ENCODE results near the gene PABPC3. TPM values are rescaled to one million over a fixed set of nuclear protein-coding genes. Genes with fewer than 3 reads are reported as not detected.

Gene PABPC3
- total RNA-seq, 1 donor from 2014 or later = 0.22 TPM

DNA sequence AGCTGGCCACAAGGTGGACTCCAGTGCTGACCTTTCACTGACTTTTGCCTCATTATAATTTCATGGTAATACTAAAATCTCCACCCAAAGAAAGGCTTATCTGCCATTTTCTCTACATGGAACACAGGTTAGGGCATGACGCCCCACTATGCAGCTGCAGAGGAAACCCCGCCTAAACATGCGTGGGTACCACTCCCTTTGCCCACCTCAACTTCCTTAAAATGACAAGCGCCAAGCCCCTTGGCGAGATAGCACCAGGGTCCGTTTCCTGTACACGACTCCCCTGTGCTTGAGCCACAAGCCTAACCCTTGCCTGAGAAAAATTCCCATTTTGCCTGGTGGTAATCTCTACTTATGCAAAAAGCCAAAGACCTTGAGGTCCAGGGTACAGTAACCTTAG is 36.0 kb upstream of the PABPC3 start:
- Mint-ChIP-seq H3K27ac (ENCODE audit: unreplicated experiment) (no peak overlapping the region), H3K4me3 (ENCODE audit: unreplicated experiment) (no peak overlapping the region), H3K36me3 (ENCODE audit: low read depth) (no peaks in the 10 kb centered on the region), H3K9me3 (ENCODE audit: low read depth) (peaks cover 4% of the 10 kb centered on the region), H3K4me1 (ENCODE audit: low read depth) (no peaks in the 10 kb centered on the region), H3K27me3 (ENCODE audit: low read depth) (peaks cover 22% of the 10 kb centered on the region)
- no peak for DNase-seq (ENCODE audit: low spot score)
- TF ChIP-seq, protein P1, sequence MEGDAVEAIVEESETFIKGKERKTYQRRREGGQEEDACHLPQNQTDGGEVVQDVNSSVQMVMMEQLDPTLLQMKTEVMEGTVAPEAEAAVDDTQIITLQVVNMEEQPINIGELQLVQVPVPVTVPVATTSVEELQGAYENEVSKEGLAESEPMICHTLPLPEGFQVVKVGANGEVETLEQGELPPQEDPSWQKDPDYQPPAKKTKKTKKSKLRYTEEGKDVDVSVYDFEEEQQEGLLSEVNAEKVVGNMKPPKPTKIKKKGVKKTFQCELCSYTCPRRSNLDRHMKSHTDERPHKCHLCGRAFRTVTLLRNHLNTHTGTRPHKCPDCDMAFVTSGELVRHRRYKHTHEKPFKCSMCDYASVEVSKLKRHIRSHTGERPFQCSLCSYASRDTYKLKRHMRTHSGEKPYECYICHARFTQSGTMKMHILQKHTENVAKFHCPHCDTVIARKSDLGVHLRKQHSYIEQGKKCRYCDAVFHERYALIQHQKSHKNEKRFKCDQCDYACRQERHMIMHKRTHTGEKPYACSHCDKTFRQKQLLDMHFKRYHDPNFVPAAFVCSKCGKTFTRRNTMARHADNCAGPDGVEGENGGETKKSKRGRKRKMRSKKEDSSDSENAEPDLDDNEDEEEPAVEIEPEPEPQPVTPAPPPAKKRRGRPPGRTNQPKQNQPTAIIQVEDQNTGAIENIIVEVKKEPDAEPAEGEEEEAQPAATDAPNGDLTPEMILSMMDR (IDR thresholded peaks at IDR 0.05) = no peak

DNA sequence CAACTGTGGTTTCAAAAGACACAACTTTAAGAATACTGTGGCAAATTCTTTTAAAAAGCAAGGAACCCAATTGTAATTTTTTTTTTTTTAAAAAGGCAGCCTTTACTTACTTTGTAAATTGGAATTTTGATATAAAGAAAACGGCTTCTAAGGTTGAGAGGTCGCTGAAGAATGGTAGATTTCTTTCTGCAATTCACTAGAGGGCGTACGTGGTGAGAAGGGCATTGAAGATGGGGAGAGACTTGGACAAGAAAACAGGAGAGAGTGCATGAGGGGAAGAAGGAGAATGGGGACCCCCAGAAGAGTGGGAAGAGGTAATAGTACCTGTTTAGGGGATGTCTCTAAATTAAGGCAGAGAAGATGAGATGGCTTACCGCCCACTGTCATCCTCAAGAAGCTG is 33.5 kb upstream of the PABPC3 start:
- H3K27me3 Mint-ChIP-seq (ENCODE audit: low read depth) = peaks cover 38% of the 10 kb centered on the region
- no peaks in the 10 kb centered on the region for H3K4me1 Mint-ChIP-seq (ENCODE audit: low read depth)
- no peak overlapping the region for H3K27ac Mint-ChIP-seq (ENCODE audit: unreplicated experiment)
- no peaks in the 10 kb centered on the region for H3K36me3 Mint-ChIP-seq (ENCODE audit: low read depth)
- TF ChIP-seq, protein P1 (IDR thresholded peaks at IDR 0.05) = no peak
- H3K9me3 Mint-ChIP-seq (ENCODE audit: low read depth) = peaks cover 4% of the 10 kb centered on the region
- H3K4me3 Mint-ChIP-seq (ENCODE audit: unreplicated experiment) = no peak overlapping the region
- no peak for DNase-seq (ENCODE audit: low spot score)

DNA sequence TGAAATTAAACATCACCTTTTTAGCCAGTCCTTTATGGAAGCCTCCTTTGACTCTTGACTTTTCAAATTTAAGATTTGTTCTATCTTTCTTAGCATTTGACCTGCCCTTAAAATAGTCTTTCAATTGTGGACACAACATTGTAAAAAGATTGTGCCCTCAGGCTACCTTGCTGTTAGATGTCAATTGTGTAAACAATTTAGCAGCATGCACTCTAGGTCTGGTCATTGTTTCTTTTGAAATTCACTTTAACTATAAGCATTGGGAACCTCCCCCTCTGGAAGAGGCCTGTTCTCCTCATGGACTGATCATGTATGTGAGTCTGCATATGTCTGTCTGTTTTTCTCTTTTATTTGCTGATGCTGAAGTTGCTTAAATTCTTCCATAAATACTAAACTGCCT is 31.5 kb upstream of the PABPC3 start:
- no peaks in the 10 kb centered on the region for H3K4me1 Mint-ChIP-seq (ENCODE audit: low read depth)
- no peaks in the 10 kb centered on the region for H3K9me3 Mint-ChIP-seq (ENCODE audit: low read depth)
- no peak overlapping the region for H3K4me3 Mint-ChIP-seq (ENCODE audit: unreplicated experiment)
- no peak overlapping the region for H3K27ac Mint-ChIP-seq (ENCODE audit: unreplicated experiment)
- peaks cover 44% of the 10 kb centered on the region for H3K27me3 Mint-ChIP-seq (ENCODE audit: low read depth)
- no peak for DNase-seq (ENCODE audit: low spot score)
- TF ChIP-seq, protein P1 (IDR thresholded peaks at IDR 0.05) = no peak
- no peaks in the 10 kb centered on the region for H3K36me3 Mint-ChIP-seq (ENCODE audit: low read depth)

DNA sequence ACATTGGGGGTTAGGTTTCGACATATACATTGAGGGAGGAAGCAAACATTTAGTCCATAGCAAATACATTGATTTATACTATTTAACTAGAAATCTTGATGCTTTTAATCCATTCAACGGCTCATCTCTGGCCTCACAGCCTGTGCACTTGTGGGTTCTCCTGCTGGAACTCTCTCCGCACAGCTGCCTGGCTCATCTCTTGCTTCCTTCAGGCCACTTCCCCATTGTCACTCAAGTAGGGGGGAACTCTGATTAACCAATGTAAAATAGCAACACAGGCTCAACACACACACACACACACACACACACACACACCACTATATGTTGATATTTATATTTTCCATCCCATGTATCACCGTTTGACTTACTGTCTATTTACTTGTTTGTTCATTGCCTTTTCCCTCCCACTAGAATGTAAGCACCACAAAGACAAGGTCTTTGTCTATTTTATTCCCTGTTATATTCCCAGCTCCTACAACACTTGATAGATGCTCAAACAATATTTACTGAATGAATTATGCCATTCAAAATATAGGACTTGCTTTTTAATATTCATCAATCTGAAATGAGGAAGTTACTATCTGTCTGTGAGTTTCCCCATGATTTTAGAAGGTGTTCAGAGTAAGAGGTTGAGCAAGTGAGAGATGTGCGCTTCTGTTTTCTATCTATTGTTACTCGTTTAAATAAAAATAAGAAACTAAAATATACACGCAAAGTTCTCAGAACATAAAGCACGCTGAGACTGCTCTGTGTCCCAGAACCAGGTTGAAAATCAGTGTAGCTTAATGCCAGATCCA is 29.8 kb upstream of the PABPC3 start:
- no peaks in the 10 kb centered on the region for H3K4me1 Mint-ChIP-seq (ENCODE audit: low read depth)

DNA sequence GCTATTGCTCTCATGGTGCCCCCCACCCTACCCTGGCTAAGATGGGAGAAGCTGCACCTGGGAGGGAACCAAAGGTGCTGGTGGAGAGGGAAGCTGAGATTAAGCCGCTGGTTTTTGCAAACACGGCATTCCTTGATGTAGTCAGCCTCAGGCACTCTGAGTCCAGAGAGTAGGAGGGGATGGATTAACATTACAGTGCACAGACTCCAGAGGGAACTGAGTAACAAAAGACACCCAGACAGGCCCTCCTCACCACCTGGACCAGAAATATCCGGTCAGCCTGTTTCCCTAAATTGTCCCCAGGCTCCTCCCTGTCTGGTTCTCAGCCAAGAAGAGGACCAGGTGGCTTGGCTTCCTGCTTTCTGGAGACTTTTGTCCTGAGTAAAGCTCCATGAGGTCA is 28.9 kb upstream of the PABPC3 start:
- Mint-ChIP-seq H3K27ac (ENCODE audit: unreplicated experiment) (no peak overlapping the region), H3K4me1 (ENCODE audit: low read depth) (no peaks in the 10 kb centered on the region), H3K4me3 (ENCODE audit: unreplicated experiment) (no peak overlapping the region), H3K36me3 (ENCODE audit: low read depth) (no peaks in the 10 kb centered on the region), H3K27me3 (ENCODE audit: low read depth) (peaks cover 53% of the 10 kb centered on the region), H3K9me3 (ENCODE audit: low read depth) (no peaks in the 10 kb centered on the region)
- TF ChIP-seq, protein P1 (IDR thresholded peaks at IDR 0.05) = no peak
- DNase-seq (ENCODE audit: low spot score) = no peak

More for the DNA sequence above, 29.8 kb upstream of the PABPC3 start:
- TF ChIP-seq, protein P1 (IDR thresholded peaks at IDR 0.05) = no peak
- DNase-seq (ENCODE audit: low spot score) = no peak
- H3K36me3 Mint-ChIP-seq (ENCODE audit: low read depth) = no peaks in the 10 kb centered on the region
- H3K27me3 Mint-ChIP-seq (ENCODE audit: low read depth) = peaks cover 53% of the 10 kb centered on the region
- no peaks in the 10 kb centered on the region for H3K9me3 Mint-ChIP-seq (ENCODE audit: low read depth)
- H3K27ac Mint-ChIP-seq (ENCODE audit: unreplicated experiment) = no peak overlapping the region
- H3K4me3 Mint-ChIP-seq (ENCODE audit: unreplicated experiment) = no peak overlapping the region

All from chondrocyte (in vitro differentiated cells).